Stimulated activated naive CD8-positive, alpha-beta T cell treated with anti-CD3 and anti-CD28 coated beads, Interleukin-15, Interleukin-2, amounts not matched to agents 100 ng/mL and 50 ng/mL, for 24 hours (primary cell): ENCODE results near the gene ADAR.

Experiments
- H3K27ac Mint-ChIP-seq: one replicate; pipeline ENCODE4 v1.8.0; 2021; ENCODE audit warnings: mild to moderate bottlenecking, mixed read lengths
- H3K27me3 Mint-ChIP-seq: one replicate; pipeline ENCODE4 v1.8.0; 2021; ENCODE audit warnings: mixed read lengths
- H3K36me3 Mint-ChIP-seq: one replicate; pipeline ENCODE4 v1.8.0; 2021; ENCODE audit warnings: low read depth, mixed read lengths
- H3K4me1 Mint-ChIP-seq: one replicate; pipeline ENCODE4 v1.8.0; 2021; ENCODE audit warnings: low read depth, mixed read lengths
- H3K4me3 Mint-ChIP-seq: one replicate; pipeline ENCODE4 v1.8.0; 2021; ENCODE audit warnings: mild to moderate bottlenecking, mixed read lengths
- H3K9me3 Mint-ChIP-seq: one replicate; pipeline ENCODE4 v1.8.0; 2021; ENCODE audit warnings: mixed read lengths

ADAR gene

GRCh38 chr1:154559466-154560044 lies 48.4 kb downstream of the ADAR start:
- Mint-ChIP-seq H3K36me3 (peaks cover 26% of the 10 kb centered on the region), H3K4me3 (peak overlapping the region; percentile 96), H3K9me3 (no peaks in the 10 kb centered on the region), H3K27ac (peak overlapping the region; percentile 97), H3K4me1 (peaks cover 34% of the 10 kb centered on the region), H3K27me3 (no peaks in the 10 kb centered on the region)

GRCh38 chr1:154558720-154559465 lies 49.1 kb downstream of the ADAR start:
- H3K4me1 Mint-ChIP-seq, result peaks cover 34% of the 10 kb centered on the region
- no peaks in the 10 kb centered on the region for H3K27me3 Mint-ChIP-seq
- H3K4me3 Mint-ChIP-seq, result peak overlapping the region; percentile 96
- peaks cover 31% of the 10 kb centered on the region for H3K36me3 Mint-ChIP-seq
- H3K27ac Mint-ChIP-seq, result peak overlapping the region; percentile 97
- no peaks in the 10 kb centered on the region for H3K9me3 Mint-ChIP-seq

GRCh38 chr1:154557939-154558719 lies 49.9 kb downstream of the ADAR start, which contains the start of gene UBE2Q1:
Gene UBE2Q1, minus strand, starts transcription at chr1:154558662. Its CDS starts 109 bp downstream, at chr1:154558553.
- Mint-ChIP-seq H3K27me3 (no peaks in the 10 kb centered on the region), H3K9me3 (no peaks in the 10 kb centered on the region), H3K27ac (peak within 1 kb of the TSS; percentile 97), H3K4me1 (peaks cover 37% of the 10 kb centered on the region), H3K4me3 (peak within 1 kb of the TSS; percentile 96), H3K36me3 (peaks cover 38% of the 10 kb centered on the region)

- Mint-ChIP-seq H3K9me3 (no peaks in the 10 kb centered on the region), H3K27ac (peak overlapping the region; percentile 91), H3K27me3 (no peaks in the 10 kb centered on the region), H3K36me3 (peaks cover 45% of the 10 kb centered on the region), H3K4me3 (peak overlapping the region; percentile 92), H3K4me1 (peaks cover 40% of the 10 kb centered on the region)
These were observed 50.6 kb downstream of the ADAR start for GRCh38 chr1:154557248-154557938.

GRCh38 chr1:154556422-154556821 lies 51.6 kb downstream of the ADAR start:
- no peaks in the 10 kb centered on the region for H3K27me3 Mint-ChIP-seq
- no peaks in the 10 kb centered on the region for H3K9me3 Mint-ChIP-seq
- H3K4me3 Mint-ChIP-seq, result peak overlapping the region; percentile 92
- peaks cover 40% of the 10 kb centered on the region for H3K4me1 Mint-ChIP-seq
- H3K27ac Mint-ChIP-seq, result peak overlapping the region; percentile 91
- H3K36me3 Mint-ChIP-seq, result peaks cover 48% of the 10 kb centered on the region

- Mint-ChIP-seq H3K27ac (no peak overlapping the region), H3K4me1 (peaks cover 39% of the 10 kb centered on the region), H3K36me3 (peaks cover 70% of the 10 kb centered on the region), H3K9me3 (no peaks in the 10 kb centered on the region), H3K4me3 (no peak overlapping the region), H3K27me3 (no peaks in the 10 kb centered on the region)
These were observed 54.6 kb downstream of the ADAR start for GRCh38 chr1:154553056-154554030.

- H3K4me1 Mint-ChIP-seq, result peaks cover 30% of the 10 kb centered on the region
- H3K27me3 Mint-ChIP-seq, result no peaks in the 10 kb centered on the region
- no peaks in the 10 kb centered on the region for H3K9me3 Mint-ChIP-seq
- H3K4me3 Mint-ChIP-seq, result no peak overlapping the region
- H3K36me3 Mint-ChIP-seq, result peaks cover 61% of the 10 kb centered on the region
- no peak overlapping the region for H3K27ac Mint-ChIP-seq
These were observed 56.0 kb downstream of the ADAR start for GRCh38 chr1:154552036-154552435.

GRCh38 chr1:154551474-154551873 lies 56.5 kb downstream of the ADAR start:
- H3K36me3 Mint-ChIP-seq, result peaks cover 60% of the 10 kb centered on the region
- no peak overlapping the region for H3K4me3 Mint-ChIP-seq
- no peaks in the 10 kb centered on the region for H3K9me3 Mint-ChIP-seq
- H3K4me1 Mint-ChIP-seq, result peaks cover 24% of the 10 kb centered on the region
- no peaks in the 10 kb centered on the region for H3K27me3 Mint-ChIP-seq
- no peak overlapping the region for H3K27ac Mint-ChIP-seq

GRCh38 chr1:154550657-154551056 lies 57.3 kb downstream of the ADAR start:
- no peak overlapping the region for H3K4me3 Mint-ChIP-seq
- no peaks in the 10 kb centered on the region for H3K27me3 Mint-ChIP-seq
- H3K9me3 Mint-ChIP-seq, result no peaks in the 10 kb centered on the region
- H3K36me3 Mint-ChIP-seq, result peaks cover 55% of the 10 kb centered on the region
- H3K4me1 Mint-ChIP-seq, result peaks cover 16% of the 10 kb centered on the region
- no peak overlapping the region for H3K27ac Mint-ChIP-seq

GRCh38 chr1:154550070-154550469 lies 57.9 kb downstream of the ADAR start:
- Mint-ChIP-seq H3K27me3 (no peaks in the 10 kb centered on the region), H3K4me3 (no peak overlapping the region), H3K9me3 (no peaks in the 10 kb centered on the region), H3K4me1 (peaks cover 13% of the 10 kb centered on the region), H3K27ac (no peak overlapping the region), H3K36me3 (peaks cover 49% of the 10 kb centered on the region)

- no peak overlapping the region for H3K27ac Mint-ChIP-seq
- no peak overlapping the region for H3K4me3 Mint-ChIP-seq
- H3K4me1 Mint-ChIP-seq, result peaks cover 13% of the 10 kb centered on the region
- H3K36me3 Mint-ChIP-seq, result peaks cover 42% of the 10 kb centered on the region
- no peaks in the 10 kb centered on the region for H3K9me3 Mint-ChIP-seq
- H3K27me3 Mint-ChIP-seq, result no peaks in the 10 kb centered on the region
These were observed 58.7 kb downstream of the ADAR start for GRCh38 chr1:154549202-154549770.

- no peaks in the 10 kb centered on the region for H3K27me3 Mint-ChIP-seq
- no peak overlapping the region for H3K4me3 Mint-ChIP-seq
- H3K36me3 Mint-ChIP-seq, result peaks cover 30% of the 10 kb centered on the region
- H3K9me3 Mint-ChIP-seq, result no peaks in the 10 kb centered on the region
- peaks cover 9% of the 10 kb centered on the region for H3K4me1 Mint-ChIP-seq
- no peak overlapping the region for H3K27ac Mint-ChIP-seq
These were observed 60.0 kb downstream of the ADAR start for GRCh38 chr1:154548028-154548427.

- H3K27me3 Mint-ChIP-seq, result no peaks in the 10 kb centered on the region
- H3K36me3 Mint-ChIP-seq, result peaks cover 23% of the 10 kb centered on the region
- H3K4me1 Mint-ChIP-seq, result peaks cover 7% of the 10 kb centered on the region
- H3K9me3 Mint-ChIP-seq, result no peaks in the 10 kb centered on the region
- H3K4me3 Mint-ChIP-seq, result no peak overlapping the region
- H3K27ac Mint-ChIP-seq, result no peak overlapping the region
These were observed 60.8 kb downstream of the ADAR start for GRCh38 chr1:154547105-154547732.
